Measurements from ENCODE around the gene CDK5RAP3.
"Not testable (repeated sequence)": the region's sequence is repeated elsewhere in the genome, so short reads cannot be mapped to it uniquely, and the experiment has no call there.

CDK5RAP3 gene

DNA sequence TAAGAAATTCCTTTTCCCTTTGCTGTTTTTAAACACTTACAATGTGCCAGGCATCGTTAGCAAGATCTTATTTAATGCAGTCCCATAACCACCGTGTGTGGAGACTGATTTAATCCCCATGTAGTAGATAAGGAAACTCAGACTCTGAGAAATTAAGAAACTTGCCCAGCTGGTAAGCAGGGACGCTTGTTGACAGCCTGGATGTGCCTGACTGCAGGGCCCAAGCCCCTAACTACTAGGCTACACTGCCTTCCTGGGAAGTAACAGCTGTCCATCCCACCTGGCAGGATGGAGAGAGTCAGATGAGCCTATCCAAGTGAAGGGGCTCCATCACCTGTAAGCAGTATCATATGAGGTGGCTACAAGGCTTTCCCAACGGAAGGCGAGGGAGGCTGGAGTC, 23.1 kb downstream of the CDK5RAP3 start:
- FAIRE-seq (no peak), DNase-seq (ENCODE audit: insufficient read length) (no peak)
- no peak for TF ChIP-seq POLR2A (IDR thresholded peaks at IDR 0.05; ENCODE audit: low read depth, low read length)
- no peak for TF ChIP-seq POLR2AphosphoS5 (IDR thresholded peaks at IDR 0.05; ENCODE audit: low read depth, low read length)
- TF ChIP-seq TAF1 (IDR thresholded peaks at IDR 0.05; ENCODE audit: borderline replicate concordance, low read depth, low read length) = no peak

- FAIRE-seq (no peak), DNase-seq (ENCODE audit: insufficient read length) (no peak)
- TF ChIP-seq TAF1 (IDR thresholded peaks at IDR 0.05; ENCODE audit: borderline replicate concordance, low read depth, low read length) (no peak), POLR2AphosphoS5 (IDR thresholded peaks at IDR 0.05; ENCODE audit: low read depth, low read length) (no peak), POLR2A (IDR thresholded peaks at IDR 0.05; ENCODE audit: low read depth, low read length) (no peak)
These were observed 23.8 kb downstream of the CDK5RAP3 start for GRCh38 chr17:47994724-47995123.

DNA sequence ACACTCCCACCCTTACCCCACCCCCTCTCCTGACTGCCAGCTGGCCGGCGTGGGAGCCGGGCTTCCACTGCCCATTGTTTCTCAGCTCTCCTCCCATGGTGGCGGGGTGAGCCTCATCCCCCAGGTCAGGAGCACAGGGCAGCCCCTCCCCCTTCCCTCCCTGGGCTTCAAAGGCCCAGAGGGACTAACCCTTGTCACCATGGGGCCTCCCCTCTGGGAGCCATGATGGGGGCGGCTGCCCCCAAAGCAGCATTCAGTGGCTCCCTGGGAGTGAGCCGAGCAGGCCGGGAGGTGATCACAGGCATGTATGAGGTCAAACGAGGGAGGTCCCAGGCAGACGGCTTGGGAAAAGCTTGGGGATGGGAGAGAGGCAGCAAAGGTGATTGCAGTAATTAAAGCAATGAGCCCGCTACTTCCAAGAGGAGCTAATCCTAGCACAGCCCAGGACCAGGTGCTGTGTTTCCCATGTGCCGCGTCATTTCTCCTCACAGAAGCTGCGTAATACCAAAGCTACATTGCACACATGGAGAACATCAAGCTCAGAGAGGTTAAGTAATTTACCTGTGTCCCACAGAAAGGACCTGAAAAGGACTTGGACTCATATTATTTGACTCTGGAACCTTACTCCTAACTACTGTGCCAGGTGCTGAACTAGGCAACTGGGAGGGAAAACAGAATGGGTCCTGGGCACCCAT, 24.5 kb downstream of the CDK5RAP3 start:
- TF ChIP-seq POLR2AphosphoS5 (IDR thresholded peaks at IDR 0.05; ENCODE audit: low read depth, low read length) (no peak), TAF1 (IDR thresholded peaks at IDR 0.05; ENCODE audit: borderline replicate concordance, low read depth, low read length) (no peak), POLR2A (IDR thresholded peaks at IDR 0.05; ENCODE audit: low read depth, low read length) (no peak)
- DNase-seq (ENCODE audit: insufficient read length) (no peak), FAIRE-seq (no peak)

DNA sequence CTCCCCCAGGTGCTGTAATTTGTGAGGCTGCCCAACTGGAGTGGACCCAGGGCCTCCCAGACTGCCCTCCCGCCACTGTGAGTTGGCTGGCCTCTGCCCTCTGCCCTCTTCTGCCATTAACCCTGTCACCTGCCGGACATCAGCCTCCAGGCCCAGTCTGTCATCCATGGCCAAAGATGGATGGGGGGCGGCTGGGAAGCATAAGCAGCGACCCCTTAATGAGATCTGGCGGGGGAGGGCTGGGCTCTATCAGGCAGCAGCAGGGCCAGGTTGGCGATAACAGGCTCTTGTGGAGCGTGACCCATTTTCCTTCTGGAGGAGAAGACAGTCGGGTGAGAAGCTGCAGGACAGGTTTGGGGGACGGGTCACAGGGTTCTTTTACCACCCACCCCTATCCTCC, 25.3 kb downstream of the CDK5RAP3 start:
- TF ChIP-seq TAF1 (IDR thresholded peaks at IDR 0.05; ENCODE audit: borderline replicate concordance, low read depth, low read length) (no peak), POLR2AphosphoS5 (IDR thresholded peaks at IDR 0.05; ENCODE audit: low read depth, low read length) (no peak), POLR2A (IDR thresholded peaks at IDR 0.05; ENCODE audit: low read depth, low read length) (no peak)
- no peak for DNase-seq (ENCODE audit: insufficient read length)

GRCh38 chr17:47997586-47997985, 26.7 kb downstream of the CDK5RAP3 start:
- FAIRE-seq = no peak
- DNase-seq (ENCODE audit: insufficient read length) = no peak
- no peak for TF ChIP-seq POLR2A (IDR thresholded peaks at IDR 0.05; ENCODE audit: low read depth, low read length)
- no peak for TF ChIP-seq TAF1 (IDR thresholded peaks at IDR 0.05; ENCODE audit: borderline replicate concordance, low read depth, low read length)
- no peak for TF ChIP-seq POLR2AphosphoS5 (IDR thresholded peaks at IDR 0.05; ENCODE audit: low read depth, low read length)

More for the DNA sequence above, 25.3 kb downstream of the CDK5RAP3 start:
- no peak for FAIRE-seq

- DNase-seq (ENCODE audit: insufficient read length) (no peak), FAIRE-seq (no peak)
- no peak for TF ChIP-seq TAF1 (IDR thresholded peaks at IDR 0.05; ENCODE audit: borderline replicate concordance, low read depth, low read length)
- TF ChIP-seq POLR2AphosphoS5 (IDR thresholded peaks at IDR 0.05; ENCODE audit: low read depth, low read length) = no peak
- TF ChIP-seq POLR2A (IDR thresholded peaks at IDR 0.05; ENCODE audit: low read depth, low read length) = no peak
These were observed 27.1 kb downstream of the CDK5RAP3 start for GRCh38 chr17:47998044-47998443.

DNA sequence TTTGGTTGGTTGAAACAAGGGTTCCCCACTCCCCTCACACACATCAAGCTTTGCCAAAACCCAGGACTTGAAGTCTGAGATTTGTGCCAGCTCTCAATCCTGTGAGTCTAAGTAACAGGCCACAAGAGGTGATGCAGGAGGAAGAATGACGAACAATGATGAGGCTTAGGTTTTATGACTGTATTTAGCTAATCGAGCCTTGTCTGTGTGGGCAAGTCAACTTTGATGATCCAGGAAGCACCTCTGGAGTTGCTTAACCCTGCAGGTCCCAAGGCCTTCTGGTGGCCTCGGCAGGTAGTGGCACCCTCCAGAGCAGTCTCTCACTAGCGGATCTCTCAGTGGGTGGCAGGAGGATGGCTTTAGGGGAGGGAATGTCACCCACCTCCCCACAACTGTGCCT, 28.7 kb downstream of the CDK5RAP3 start:
- DNase-seq (ENCODE audit: insufficient read length) (no peak), FAIRE-seq (no peak)
- no peak for TF ChIP-seq TAF1 (IDR thresholded peaks at IDR 0.05; ENCODE audit: borderline replicate concordance, low read depth, low read length)
- TF ChIP-seq POLR2A (IDR thresholded peaks at IDR 0.05; ENCODE audit: low read depth, low read length) = no peak

DNA sequence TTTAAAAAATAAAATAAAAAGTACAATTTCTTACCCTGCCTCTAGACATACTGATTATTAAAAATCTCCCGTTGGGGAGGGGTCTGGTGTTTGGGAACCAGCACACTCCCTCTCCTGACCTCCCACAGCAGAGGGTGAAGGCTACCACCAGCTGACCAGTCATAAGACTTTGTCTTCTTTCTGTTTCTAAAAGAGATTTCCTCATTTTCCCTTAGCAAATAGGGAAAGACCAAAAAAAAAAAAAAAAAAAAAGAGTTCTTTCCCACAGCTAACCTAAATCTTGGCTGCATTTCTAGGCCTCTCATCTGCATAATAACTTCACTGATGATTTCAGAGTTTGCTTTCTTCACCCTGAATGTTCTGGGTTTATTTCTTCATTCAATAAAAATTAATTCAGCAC, 30.3 kb downstream of the CDK5RAP3 start:
- no peak for TF ChIP-seq TAF1 (IDR thresholded peaks at IDR 0.05; ENCODE audit: borderline replicate concordance, low read depth, low read length)
- TF ChIP-seq POLR2AphosphoS5 (IDR thresholded peaks at IDR 0.05; ENCODE audit: low read depth, low read length) = no peak
- TF ChIP-seq POLR2A (IDR thresholded peaks at IDR 0.05; ENCODE audit: low read depth, low read length) = no peak
- FAIRE-seq (no peak), DNase-seq (ENCODE audit: insufficient read length) (no peak)

- not testable (repeated sequence) for DNase-seq (ENCODE audit: insufficient read length); FAIRE-seq
These were observed 30.7 kb downstream of the CDK5RAP3 start for GRCh38 chr17:48001657-48002056.

DNA sequence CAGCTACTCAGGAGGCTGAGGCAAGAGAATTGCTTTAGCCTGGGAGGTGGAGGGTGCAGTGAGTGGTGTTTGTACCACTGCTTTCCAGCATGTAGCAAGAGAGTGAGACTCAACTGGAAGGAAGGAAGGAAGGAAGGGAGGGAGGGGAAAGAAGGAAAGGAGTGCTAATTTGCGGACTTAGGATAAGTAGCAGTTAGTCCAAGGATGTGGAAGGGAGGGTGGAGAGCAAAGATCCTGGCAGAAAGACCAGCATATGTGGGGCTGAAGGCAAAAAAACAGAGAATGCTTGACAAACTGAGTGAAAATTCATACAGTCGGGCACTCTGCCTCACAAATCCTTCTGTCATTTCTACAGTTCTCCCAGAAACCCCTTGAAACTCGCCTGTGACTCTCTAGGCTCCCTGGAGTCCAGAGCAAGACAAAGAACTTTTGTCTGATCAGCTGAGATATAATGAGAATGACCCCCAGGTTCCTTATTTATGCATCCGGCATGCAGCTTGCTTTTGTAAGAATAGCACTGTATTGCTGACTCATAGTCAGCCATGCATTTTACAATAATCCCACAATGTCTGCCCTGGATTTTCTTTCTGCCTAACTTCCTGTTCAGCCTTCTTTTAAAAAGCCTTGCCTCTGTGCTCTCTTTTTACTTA, 31.5 kb downstream of the CDK5RAP3 start:
- TF ChIP-seq TAF1 (IDR thresholded peaks at IDR 0.05; ENCODE audit: borderline replicate concordance, low read depth, low read length) (peak; percentile 40; the same call in 1 of the 2 replicates), POLR2A (IDR thresholded peaks at IDR 0.05; ENCODE audit: low read depth, low read length) (no peak), POLR2AphosphoS5 (IDR thresholded peaks at IDR 0.05; ENCODE audit: low read depth, low read length) (no peak)
- FAIRE-seq = no peak
- DNase-seq (ENCODE audit: insufficient read length) = no peak

DNA sequence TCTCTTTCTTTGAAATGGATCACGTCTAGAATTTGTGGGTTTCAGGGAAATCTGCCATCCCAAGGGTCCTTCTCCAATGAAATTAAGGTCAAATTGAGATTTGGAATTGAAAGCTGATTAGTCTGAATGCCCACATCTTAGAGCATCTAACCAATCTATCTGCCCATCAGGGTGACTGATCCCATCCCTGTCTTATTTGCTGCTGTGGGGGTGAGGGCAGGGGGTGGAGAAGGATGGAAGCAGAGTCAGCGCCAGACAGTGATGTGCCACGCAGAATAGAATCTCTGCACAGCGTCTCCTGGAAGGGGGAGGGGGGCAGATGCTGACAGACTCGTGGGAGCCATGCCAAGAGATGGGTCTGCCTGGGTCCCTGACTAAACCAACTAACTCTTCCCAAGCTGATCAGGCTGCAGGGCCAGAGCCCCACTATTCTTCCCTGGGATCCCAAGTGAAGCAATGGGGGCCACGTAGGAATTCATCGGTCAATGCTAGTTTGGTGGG, 32.1 kb downstream of the CDK5RAP3 start:
- TF ChIP-seq TAF1 (IDR thresholded peaks at IDR 0.05; ENCODE audit: borderline replicate concordance, low read depth, low read length) = no peak
- TF ChIP-seq POLR2A (IDR thresholded peaks at IDR 0.05; ENCODE audit: low read depth, low read length) = no peak
- TF ChIP-seq POLR2AphosphoS5 (IDR thresholded peaks at IDR 0.05; ENCODE audit: low read depth, low read length) = no peak
- FAIRE-seq = no peak
- DNase-seq (ENCODE audit: insufficient read length) = no peak
